ENCODE measurements around the gene NEB. TPM values are rescaled to one million over a fixed set of nuclear protein-coding genes. Genes with fewer than 3 reads are reported as not detected.

Gene NEB
- polyA plus RNA-seq, 1 donor from 2014 or later: 0.38 TPM

DNA sequence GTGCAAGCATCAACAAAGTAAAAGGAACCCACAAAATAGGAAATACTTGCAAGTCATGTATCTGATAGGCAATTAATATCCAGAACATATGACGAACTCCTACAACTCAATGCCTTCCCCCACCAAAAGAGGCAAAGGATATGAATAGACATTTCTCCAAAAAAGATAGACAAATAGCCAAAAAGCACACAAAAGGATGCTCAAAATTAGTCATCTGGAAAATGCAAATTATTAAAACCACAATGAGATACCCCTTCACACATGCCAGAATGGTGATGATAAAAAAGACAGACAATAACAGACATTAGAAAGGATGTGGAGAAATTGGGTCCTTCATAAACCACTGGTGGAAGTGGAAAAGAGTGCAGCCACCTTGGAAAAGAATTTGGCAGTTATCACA, 248.2 kb downstream of the NEB start:
- no peak overlapping the region for H2AFZ ChIP-seq (ENCODE audit: low read depth, low read length)
- no peak overlapping the region for H3K4me3 ChIP-seq (ENCODE audit: low read length)
- no peak overlapping the region for H3K27ac ChIP-seq (ENCODE audit: low read length)
- H3K9me3 ChIP-seq (ENCODE audit: low read length): no peaks in the 10 kb centered on the region
- H3K9ac ChIP-seq (ENCODE audit: low read length): no peak overlapping the region
- peaks cover 10% of the 10 kb centered on the region for H3K36me3 ChIP-seq (ENCODE audit: insufficient read depth, low read length)
- H4K20me1 ChIP-seq (ENCODE audit: insufficient read depth): no peaks in the 10 kb centered on the region
- no peaks in the 10 kb centered on the region for H3K27me3 ChIP-seq (ENCODE audit: insufficient read depth, low read depth, low read length)
- H3K4me2 ChIP-seq (ENCODE audit: low read length): no peak overlapping the region
- no peaks in the 10 kb centered on the region for H3K79me2 ChIP-seq (replicated peaks; ENCODE audit: insufficient read depth, low read length)
- H3F3A ChIP-seq (ENCODE audit: insufficient read depth, low read length, poor library complexity, severe bottlenecking): no peaks in the 10 kb centered on the region
- TF ChIP-seq TAF1 (IDR thresholded peaks at IDR 0.05; ENCODE audit: low read depth) (no peak), MXI1 (conservative IDR thresholded peaks at IDR 0.05; ENCODE audit: poor library complexity, severe bottlenecking) (no peak), SMC3 (conservative IDR thresholded peaks at IDR 0.05; ENCODE audit: poor library complexity) (no peak), POLR2AphosphoS5 (IDR thresholded peaks at IDR 0.05) (no peak), EZH2 (IDR thresholded peaks at IDR 0.05; ENCODE audit: borderline replicate concordance, insufficient read depth, low read length, poor library complexity, severe bottlenecking) (no peak), EP300 (conservative IDR thresholded peaks at IDR 0.05; ENCODE audit: poor library complexity, severe bottlenecking) (no peak)
- TF ChIP-seq, protein P1, sequence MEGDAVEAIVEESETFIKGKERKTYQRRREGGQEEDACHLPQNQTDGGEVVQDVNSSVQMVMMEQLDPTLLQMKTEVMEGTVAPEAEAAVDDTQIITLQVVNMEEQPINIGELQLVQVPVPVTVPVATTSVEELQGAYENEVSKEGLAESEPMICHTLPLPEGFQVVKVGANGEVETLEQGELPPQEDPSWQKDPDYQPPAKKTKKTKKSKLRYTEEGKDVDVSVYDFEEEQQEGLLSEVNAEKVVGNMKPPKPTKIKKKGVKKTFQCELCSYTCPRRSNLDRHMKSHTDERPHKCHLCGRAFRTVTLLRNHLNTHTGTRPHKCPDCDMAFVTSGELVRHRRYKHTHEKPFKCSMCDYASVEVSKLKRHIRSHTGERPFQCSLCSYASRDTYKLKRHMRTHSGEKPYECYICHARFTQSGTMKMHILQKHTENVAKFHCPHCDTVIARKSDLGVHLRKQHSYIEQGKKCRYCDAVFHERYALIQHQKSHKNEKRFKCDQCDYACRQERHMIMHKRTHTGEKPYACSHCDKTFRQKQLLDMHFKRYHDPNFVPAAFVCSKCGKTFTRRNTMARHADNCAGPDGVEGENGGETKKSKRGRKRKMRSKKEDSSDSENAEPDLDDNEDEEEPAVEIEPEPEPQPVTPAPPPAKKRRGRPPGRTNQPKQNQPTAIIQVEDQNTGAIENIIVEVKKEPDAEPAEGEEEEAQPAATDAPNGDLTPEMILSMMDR (IDR thresholded peaks at IDR 0.05; ENCODE audit: poor library complexity, severe bottlenecking): no peak
- TF ChIP-seq, protein P2, sequence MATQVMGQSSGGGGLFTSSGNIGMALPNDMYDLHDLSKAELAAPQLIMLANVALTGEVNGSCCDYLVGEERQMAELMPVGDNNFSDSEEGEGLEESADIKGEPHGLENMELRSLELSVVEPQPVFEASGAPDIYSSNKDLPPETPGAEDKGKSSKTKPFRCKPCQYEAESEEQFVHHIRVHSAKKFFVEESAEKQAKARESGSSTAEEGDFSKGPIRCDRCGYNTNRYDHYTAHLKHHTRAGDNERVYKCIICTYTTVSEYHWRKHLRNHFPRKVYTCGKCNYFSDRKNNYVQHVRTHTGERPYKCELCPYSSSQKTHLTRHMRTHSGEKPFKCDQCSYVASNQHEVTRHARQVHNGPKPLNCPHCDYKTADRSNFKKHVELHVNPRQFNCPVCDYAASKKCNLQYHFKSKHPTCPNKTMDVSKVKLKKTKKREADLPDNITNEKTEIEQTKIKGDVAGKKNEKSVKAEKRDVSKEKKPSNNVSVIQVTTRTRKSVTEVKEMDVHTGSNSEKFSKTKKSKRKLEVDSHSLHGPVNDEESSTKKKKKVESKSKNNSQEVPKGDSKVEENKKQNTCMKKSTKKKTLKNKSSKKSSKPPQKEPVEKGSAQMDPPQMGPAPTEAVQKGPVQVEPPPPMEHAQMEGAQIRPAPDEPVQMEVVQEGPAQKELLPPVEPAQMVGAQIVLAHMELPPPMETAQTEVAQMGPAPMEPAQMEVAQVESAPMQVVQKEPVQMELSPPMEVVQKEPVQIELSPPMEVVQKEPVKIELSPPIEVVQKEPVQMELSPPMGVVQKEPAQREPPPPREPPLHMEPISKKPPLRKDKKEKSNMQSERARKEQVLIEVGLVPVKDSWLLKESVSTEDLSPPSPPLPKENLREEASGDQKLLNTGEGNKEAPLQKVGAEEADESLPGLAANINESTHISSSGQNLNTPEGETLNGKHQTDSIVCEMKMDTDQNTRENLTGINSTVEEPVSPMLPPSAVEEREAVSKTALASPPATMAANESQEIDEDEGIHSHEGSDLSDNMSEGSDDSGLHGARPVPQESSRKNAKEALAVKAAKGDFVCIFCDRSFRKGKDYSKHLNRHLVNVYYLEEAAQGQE (IDR thresholded peaks at IDR 0.05; ENCODE audit: borderline replicate concordance): no peak
- no peaks in the 10 kb centered on the region for H3K9me2 ChIP-seq (ENCODE audit: insufficient read depth, low read length)

DNA sequence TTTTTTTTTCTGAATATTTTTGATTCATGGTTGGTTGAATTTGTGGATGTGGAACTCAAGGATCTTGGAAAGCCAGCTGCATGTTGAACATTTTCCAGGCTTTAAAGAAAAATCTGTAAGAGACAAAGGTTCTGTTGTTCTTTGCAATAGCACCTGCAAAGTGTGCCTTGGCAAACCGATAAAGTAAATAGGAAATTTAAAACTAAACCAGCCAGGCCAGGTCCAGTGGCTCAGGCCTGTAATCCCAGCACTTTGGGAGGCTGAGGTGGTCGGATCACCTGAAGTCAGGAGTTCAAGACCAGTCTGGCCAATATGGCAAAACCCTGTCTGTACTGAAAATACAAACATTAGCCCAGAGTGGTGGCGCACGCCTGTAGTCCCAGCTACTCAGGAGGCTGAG, 250.2 kb downstream of the NEB start:
- no peak overlapping the region for H3K4me2 ChIP-seq (ENCODE audit: low read length)
- no peaks in the 10 kb centered on the region for H4K20me1 ChIP-seq (ENCODE audit: insufficient read depth)
- H3K4me3 ChIP-seq (ENCODE audit: low read length): no peak overlapping the region
- no peak overlapping the region for H3K9ac ChIP-seq (ENCODE audit: low read length)
- peaks cover 10% of the 10 kb centered on the region for H3K36me3 ChIP-seq (ENCODE audit: insufficient read depth, low read length)
- H3K9me2 ChIP-seq (ENCODE audit: insufficient read depth, low read length): no peaks in the 10 kb centered on the region
- H3K27ac ChIP-seq (ENCODE audit: low read length): no peak overlapping the region
- H3F3A ChIP-seq (ENCODE audit: insufficient read depth, low read length, poor library complexity, severe bottlenecking): no peaks in the 10 kb centered on the region
- H2AFZ ChIP-seq (ENCODE audit: low read depth, low read length): no peak overlapping the region
- no peaks in the 10 kb centered on the region for H3K27me3 ChIP-seq (ENCODE audit: insufficient read depth, low read depth, low read length)
- TF ChIP-seq EZH2 (IDR thresholded peaks at IDR 0.05; ENCODE audit: borderline replicate concordance, insufficient read depth, low read length, poor library complexity, severe bottlenecking) (no peak), RAD21 (conservative IDR thresholded peaks at IDR 0.05) (no peak), MXI1 (conservative IDR thresholded peaks at IDR 0.05; ENCODE audit: poor library complexity, severe bottlenecking) (no peak), EP300 (conservative IDR thresholded peaks at IDR 0.05; ENCODE audit: poor library complexity, severe bottlenecking) (no peak), POLR2AphosphoS5 (IDR thresholded peaks at IDR 0.05) (no peak), TAF1 (IDR thresholded peaks at IDR 0.05; ENCODE audit: low read depth) (no peak), SMC3 (conservative IDR thresholded peaks at IDR 0.05; ENCODE audit: poor library complexity) (no peak)
- TF ChIP-seq, protein P2 (IDR thresholded peaks at IDR 0.05; ENCODE audit: borderline replicate concordance): no peak
- TF ChIP-seq, protein P1 (IDR thresholded peaks at IDR 0.05; ENCODE audit: poor library complexity, severe bottlenecking): no peak
- H3K79me2 ChIP-seq (replicated peaks; ENCODE audit: insufficient read depth, low read length): no peaks in the 10 kb centered on the region
- H3K9me3 ChIP-seq (ENCODE audit: low read length): no peaks in the 10 kb centered on the region
